Activated B cell treated with CpG ODN at 0.5 μM for 24 hours (primary cell): ENCODE results near the gene SHKBP1. TPM values are rescaled to one million over a fixed set of nuclear protein-coding genes. Genes with fewer than 3 reads are reported as not detected.
"Not testable (repeated sequence)": the region's sequence is repeated elsewhere in the genome, so short reads cannot be mapped to it uniquely, and the experiment has no call there.

Experiments used
- ATAC-seq: fragments of 200-7000 bp; cut with Tn5 transposase; one replicate; pipeline ENCODE4 v1.10.0; 2021; ENCODE audit warnings: low read depth, mild to moderate bottlenecking, moderate library complexity
- CTCF ChIA-PET: fragments of 350-600 bp; sonication (Branson Sonifier 250); formaldehyde crosslinking; loops from one replicate; lab custom pipeline; 2021; ENCODE audit warnings: antibody characterized with exemption; lab: Charles Lee
- POLR2A ChIA-PET: fragments of 350-600 bp; sonication (Branson Sonifier 250); formaldehyde crosslinking; loops from one replicate; lab custom pipeline; 2021; ENCODE audit warnings: antibody characterized with exemption; lab: Charles Lee
- DNase-seq: peaks from one replicate; pipeline ENCODE4 v3.0.0; 2022
- H3K27ac Mint-ChIP-seq: one replicate; pipeline ENCODE4 v1.8.0; 2020; ENCODE audit warnings: mixed read lengths
- H3K27me3 Mint-ChIP-seq: one replicate; pipeline ENCODE4 v1.8.0; 2021; ENCODE audit warnings: mixed read lengths
- H3K36me3 Mint-ChIP-seq: one replicate; pipeline ENCODE4 v1.8.0; 2021; ENCODE audit warnings: low read depth, mixed read lengths
- H3K4me1 Mint-ChIP-seq: one replicate; pipeline ENCODE4 v1.8.0; 2021; ENCODE audit warnings: mixed read lengths
- H3K4me3 Mint-ChIP-seq: one replicate; pipeline ENCODE4 v1.8.0; 2020; ENCODE audit warnings: mild to moderate bottlenecking, mixed read lengths
- H3K9me3 Mint-ChIP-seq: one replicate; pipeline ENCODE4 v1.8.0; 2020; ENCODE audit warnings: mixed read lengths
- intact Hi-C: fragments of 100-400 bp; cut with micrococcal nuclease; formaldehyde crosslinking; loops from one replicate; pipeline ENCODE4 v1.15.1; 2024
- total RNA-seq: library from RNA; stranded (reverse); gene quantifications from 2 replicates; pipeline ENCODE4 v1.2.3, GENCODE V29; 2022
- TF ChIP-seq, protein P1 (sequence below): fragments of 200-600 bp; IDR thresholded peaks from one replicate; pipeline ENCODE4 v1.8.0; 2022; ENCODE audit warnings: antibody characterized with exemption, mild to moderate bottlenecking

Gene SHKBP1
- total RNA-seq, 1 donor from 2014 or later, result 213 TPM

- TF ChIP-seq, protein P1, sequence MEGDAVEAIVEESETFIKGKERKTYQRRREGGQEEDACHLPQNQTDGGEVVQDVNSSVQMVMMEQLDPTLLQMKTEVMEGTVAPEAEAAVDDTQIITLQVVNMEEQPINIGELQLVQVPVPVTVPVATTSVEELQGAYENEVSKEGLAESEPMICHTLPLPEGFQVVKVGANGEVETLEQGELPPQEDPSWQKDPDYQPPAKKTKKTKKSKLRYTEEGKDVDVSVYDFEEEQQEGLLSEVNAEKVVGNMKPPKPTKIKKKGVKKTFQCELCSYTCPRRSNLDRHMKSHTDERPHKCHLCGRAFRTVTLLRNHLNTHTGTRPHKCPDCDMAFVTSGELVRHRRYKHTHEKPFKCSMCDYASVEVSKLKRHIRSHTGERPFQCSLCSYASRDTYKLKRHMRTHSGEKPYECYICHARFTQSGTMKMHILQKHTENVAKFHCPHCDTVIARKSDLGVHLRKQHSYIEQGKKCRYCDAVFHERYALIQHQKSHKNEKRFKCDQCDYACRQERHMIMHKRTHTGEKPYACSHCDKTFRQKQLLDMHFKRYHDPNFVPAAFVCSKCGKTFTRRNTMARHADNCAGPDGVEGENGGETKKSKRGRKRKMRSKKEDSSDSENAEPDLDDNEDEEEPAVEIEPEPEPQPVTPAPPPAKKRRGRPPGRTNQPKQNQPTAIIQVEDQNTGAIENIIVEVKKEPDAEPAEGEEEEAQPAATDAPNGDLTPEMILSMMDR, result no peak
- intact Hi-C loops, result no loop called here
- ATAC-seq (peak; percentile 34), DNase-seq (no peak)
- H3K4me1 Mint-ChIP-seq, result no peaks in the 10 kb centered on the region
- H3K27me3 Mint-ChIP-seq, result no peaks in the 10 kb centered on the region
- peaks cover 64% of the 10 kb centered on the region for H3K36me3 Mint-ChIP-seq
- no peak overlapping the region for H3K27ac Mint-ChIP-seq
- POLR2A ChIA-PET, result interaction anchor here (0.7 kb wide), 1 partner anchor 443 kb away, joined by 3 read pairs; no protein-coding TSS in a partner anchor
- no peaks in the 10 kb centered on the region for H3K9me3 Mint-ChIP-seq
- CTCF ChIA-PET, result interaction anchor here (0.7 kb wide), 1 partner anchor 20 kb away, joined by 3 read pairs; no protein-coding TSS in a partner anchor
- H3K4me3 Mint-ChIP-seq, result no peak overlapping the region
These were observed 47.0 kb downstream of the SHKBP1 start for GRCh38 chr19:40623403-40624251.

DNA sequence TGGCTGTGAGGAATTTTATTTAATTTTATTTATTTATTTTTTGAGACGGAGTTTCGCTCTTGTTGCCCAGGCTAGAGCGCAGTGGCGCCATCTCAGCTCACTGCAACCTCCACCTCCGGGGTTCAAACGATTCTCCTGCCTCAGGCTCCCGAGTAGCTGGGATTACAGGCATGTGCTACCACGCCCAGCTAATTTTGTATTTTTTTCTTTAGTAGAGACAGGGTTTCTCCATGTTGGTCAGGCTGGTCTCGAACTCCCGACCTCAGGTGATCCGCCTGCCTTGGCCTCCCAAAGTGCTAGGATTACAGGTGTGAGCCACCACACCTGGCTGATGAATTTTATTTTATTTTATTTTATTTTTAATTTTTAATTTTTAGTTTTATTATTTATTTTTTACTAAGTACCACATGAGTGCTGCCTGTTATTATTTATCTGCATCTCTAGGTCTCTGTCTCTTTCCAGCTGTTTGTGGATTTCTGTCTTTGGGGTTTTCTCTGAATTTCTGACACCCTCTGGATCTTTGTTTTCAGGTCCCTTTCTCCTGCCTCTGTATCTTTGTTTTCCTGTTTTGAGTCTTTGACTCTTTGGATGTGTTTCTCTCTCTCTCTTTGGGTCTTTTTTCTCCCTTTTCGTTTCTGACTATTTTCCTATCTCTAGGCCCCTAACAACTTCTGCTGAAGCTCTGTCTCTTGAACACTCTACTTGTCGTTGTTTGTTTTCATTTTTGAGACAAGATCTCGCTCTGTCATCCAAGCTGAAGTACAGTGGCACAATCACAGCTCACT is 47.9 kb downstream of the SHKBP1 start:
- H3K36me3 Mint-ChIP-seq, result peaks cover 60% of the 10 kb centered on the region
- H3K27ac Mint-ChIP-seq, H3K27me3 Mint-ChIP-seq, DNase-seq, H3K9me3 Mint-ChIP-seq, CTCF ChIA-PET, ATAC-seq, H3K4me1 Mint-ChIP-seq, intact Hi-C loops, POLR2A ChIA-PET, H3K4me3 Mint-ChIP-seq: not testable (repeated sequence)

DNA sequence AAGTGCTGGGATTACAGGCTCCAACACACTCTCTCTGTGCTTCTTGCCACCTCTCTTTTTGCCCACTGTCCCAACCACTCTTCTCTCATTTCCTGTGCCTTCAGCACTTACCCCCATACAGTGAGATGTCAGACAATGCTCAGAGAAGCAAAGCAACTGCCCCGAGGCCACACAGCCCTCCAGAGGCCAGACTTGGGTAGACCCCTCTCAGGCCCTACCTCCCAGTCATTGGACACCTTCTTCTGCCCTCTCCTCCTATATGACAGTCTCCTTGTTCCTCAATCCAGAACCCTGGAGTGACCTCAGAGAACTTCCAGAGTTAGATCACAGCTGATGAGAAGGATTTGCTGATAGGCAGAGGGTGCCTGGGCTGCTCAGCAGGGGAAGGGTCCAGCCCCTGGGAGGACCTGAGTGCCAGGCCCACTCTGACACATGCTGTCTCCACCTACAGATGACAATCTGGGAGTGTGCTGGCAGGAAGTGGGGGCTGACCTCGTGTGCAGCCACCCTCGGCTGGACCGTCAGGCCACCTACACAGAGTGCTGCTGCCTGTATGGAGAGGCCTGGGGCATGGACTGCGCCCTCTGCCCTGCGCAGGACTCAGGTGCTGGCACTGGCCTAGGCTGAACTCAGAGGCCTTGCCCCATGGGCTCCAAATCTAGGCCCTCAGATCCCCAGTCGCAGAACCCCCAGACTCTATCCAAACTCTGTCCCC is 48.9 kb downstream of the SHKBP1 start:
- ChIA-PET CTCF (no interaction called here), POLR2A (no interaction called here)
- no peak for ATAC-seq
- intact Hi-C loops, result no loop called here
- H3K9me3 Mint-ChIP-seq, result no peaks in the 10 kb centered on the region
- H3K36me3 Mint-ChIP-seq, result peaks cover 59% of the 10 kb centered on the region
- no peaks in the 10 kb centered on the region for H3K27me3 Mint-ChIP-seq
- TF ChIP-seq, protein P1, result no peak
- H3K4me1 Mint-ChIP-seq, result no peaks in the 10 kb centered on the region
- H3K4me3 Mint-ChIP-seq, result no peak overlapping the region
- no peak for DNase-seq
- H3K27ac Mint-ChIP-seq, result no peak overlapping the region

- ChIA-PET CTCF (interaction anchor here (0.7 kb wide), 1 partner anchor 22 kb away, joined by 4 read pairs; no protein-coding TSS in a partner anchor), POLR2A (no interaction called here)
- no peak overlapping the region for H3K4me3 Mint-ChIP-seq
- no peak overlapping the region for H3K27ac Mint-ChIP-seq
- H3K9me3 Mint-ChIP-seq, result no peaks in the 10 kb centered on the region
- peaks cover 47% of the 10 kb centered on the region for H3K36me3 Mint-ChIP-seq
- DNase-seq (no peak), ATAC-seq (no peak)
- TF ChIP-seq, protein P1, result no peak
- intact Hi-C loops, result no loop called here
- H3K27me3 Mint-ChIP-seq, result no peaks in the 10 kb centered on the region
- no peaks in the 10 kb centered on the region for H3K4me1 Mint-ChIP-seq
These were observed 50.2 kb downstream of the SHKBP1 start for GRCh38 chr19:40626918-40627317.

- H3K9me3 Mint-ChIP-seq, result no peaks in the 10 kb centered on the region
- intact Hi-C loops, result no loop called here
- TF ChIP-seq, protein P1, result no peak
- H3K27me3 Mint-ChIP-seq, result no peaks in the 10 kb centered on the region
- DNase-seq, result no peak
- no peak overlapping the region for H3K27ac Mint-ChIP-seq
- ChIA-PET CTCF (interaction anchor here (0.7 kb wide), 1 partner anchor 23 kb away, joined by 4 read pairs; no protein-coding TSS in a partner anchor), POLR2A (no interaction called here)
- ATAC-seq, result no peak
- H3K4me3 Mint-ChIP-seq, result no peak overlapping the region
- H3K4me1 Mint-ChIP-seq, result no peaks in the 10 kb centered on the region
- H3K36me3 Mint-ChIP-seq, result peaks cover 41% of the 10 kb centered on the region
These were observed 51.0 kb downstream of the SHKBP1 start for GRCh38 chr19:40627486-40628279.
